ENCODE measurements around the gene KIF1B. TPM values are rescaled to one million over a fixed set of nuclear protein-coding genes. Genes with fewer than 3 reads are reported as not detected.

Gene KIF1B
- total RNA-seq, 1 donor from 2014 or later, result 35.5 TPM

- no peaks in the 10 kb centered on the region for H3K27me3 ChIP-seq
- no peak overlapping the region for H3K4me3 ChIP-seq
- no peaks in the 10 kb centered on the region for H3K4me1 ChIP-seq
- H3K36me3 ChIP-seq, result peaks cover 77% of the 10 kb centered on the region
- H3K9me3 ChIP-seq, result no peaks in the 10 kb centered on the region
- no peak for DNase-seq
- no peak for TF ChIP-seq CTCF (IDR thresholded peaks at IDR 0.05)
- no peak for ATAC-seq
- intact Hi-C loops (cut with DNase I), result no loop called here
- no peak overlapping the region for H3K27ac ChIP-seq
These were observed 70.3 kb downstream of the KIF1B start for GRCh38 chr1:10280439-10281350.

DNA sequence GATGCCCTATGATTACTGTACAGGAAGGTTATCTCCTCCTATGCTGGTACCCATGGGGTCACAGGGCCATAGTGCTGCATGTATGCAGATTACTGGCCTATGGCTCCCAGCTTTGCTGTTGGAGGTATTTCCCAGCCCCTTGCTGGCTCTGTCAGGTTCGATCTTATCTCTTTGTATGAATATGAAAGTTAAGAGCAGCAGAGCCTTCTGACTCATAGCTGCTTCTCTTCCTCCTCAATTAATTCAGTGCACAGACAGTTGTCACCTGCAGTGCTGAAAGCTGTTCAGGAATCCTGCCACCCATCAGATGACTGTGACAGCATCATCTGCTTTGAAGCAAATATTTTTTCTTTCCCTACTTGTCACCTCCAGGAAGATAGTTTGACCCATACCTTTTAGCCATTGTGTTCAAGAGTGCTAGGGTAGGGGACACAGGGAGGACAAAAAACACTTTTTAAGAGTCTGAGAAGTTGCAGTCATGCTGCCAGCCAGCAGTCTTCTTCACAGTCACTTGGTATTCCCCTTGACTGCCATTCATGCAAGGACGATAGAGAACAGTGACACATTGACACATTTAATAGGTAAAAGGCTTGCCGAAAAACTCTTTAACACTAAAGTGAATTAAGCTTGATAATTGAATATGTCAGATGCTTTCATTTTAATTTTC lies 73.1 kb downstream of the KIF1B start:
- Histone ChIP-seq H3K9me3 (no peaks in the 10 kb centered on the region), H3K27me3 (no peaks in the 10 kb centered on the region), H3K4me3 (no peak overlapping the region), H3K36me3 (peaks cover 67% of the 10 kb centered on the region), H3K27ac (no peak overlapping the region), H3K4me1 (no peaks in the 10 kb centered on the region)
- intact Hi-C loops (cut with DNase I), result no loop called here
- DNase-seq (no peak), ATAC-seq (no peak)
- TF ChIP-seq CTCF (IDR thresholded peaks at IDR 0.05), result no peak

- ATAC-seq (no peak), DNase-seq (no peak)
- H3K27me3 ChIP-seq, result no peaks in the 10 kb centered on the region
- H3K27ac ChIP-seq, result no peak overlapping the region
- peaks cover 62% of the 10 kb centered on the region for H3K36me3 ChIP-seq
- intact Hi-C loops (cut with DNase I), result no loop called here
- TF ChIP-seq CTCF (IDR thresholded peaks at IDR 0.05), result no peak
- H3K9me3 ChIP-seq, result no peaks in the 10 kb centered on the region
- H3K4me3 ChIP-seq, result no peak overlapping the region
- H3K4me1 ChIP-seq, result no peaks in the 10 kb centered on the region
These were observed 75.9 kb downstream of the KIF1B start for GRCh38 chr1:10286244-10286643.

GRCh38 chr1:10287023-10287645 lies 76.8 kb downstream of the KIF1B start:
- H3K27ac ChIP-seq, result no peak overlapping the region
- intact Hi-C loops (cut with DNase I), result no loop called here

More at GRCh38 chr1:10287023-10287645, 76.8 kb downstream of the KIF1B start:
- DNase-seq (no peak), ATAC-seq (no peak)
- no peaks in the 10 kb centered on the region for H3K4me1 ChIP-seq
- no peaks in the 10 kb centered on the region for H3K9me3 ChIP-seq
- H3K4me3 ChIP-seq, result no peak overlapping the region
- peaks cover 57% of the 10 kb centered on the region for H3K36me3 ChIP-seq
- TF ChIP-seq CTCF (IDR thresholded peaks at IDR 0.05), result no peak
- no peaks in the 10 kb centered on the region for H3K27me3 ChIP-seq
